ENCODE results near the gene ORM1. TPM values are rescaled to one million over a fixed set of nuclear protein-coding genes. Genes with fewer than 3 reads are reported as not detected.

ORM1 gene
- total and polyA plus RNA-seq, 2 of the 8 experiments (the other 6 are each of a cell fraction or from before 2014, with no cell fraction given) = 0.32 TPM; not detected in 1

DNA sequence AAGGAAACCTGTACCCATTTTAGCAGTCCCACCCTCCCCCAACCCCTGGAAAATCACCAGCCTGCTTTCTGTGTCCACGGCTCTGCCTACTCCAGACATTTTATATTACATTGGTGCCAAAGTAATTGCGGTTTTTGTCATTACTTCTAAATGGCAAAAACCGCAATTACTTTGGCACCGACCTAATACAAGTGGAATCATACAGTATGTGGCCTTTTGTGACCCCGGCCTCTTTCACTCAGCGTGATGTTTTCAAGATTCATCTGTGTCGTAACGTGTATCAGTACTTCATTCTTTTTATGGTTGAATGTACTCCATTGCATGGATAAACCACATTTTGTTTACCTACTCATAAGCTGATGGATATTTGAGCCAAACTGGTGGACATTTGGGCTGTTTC, 9.7 kb upstream of the ORM1 start:
- DNase-seq (ENCODE audit: low read depth in 1 of 2, low spot score in 2 of 2) = peak in 1 of 2 experiments; percentile 10
- Histone ChIP-seq H3K79me2 (ENCODE audit: control insufficient read depth in 1 of 2, insufficient read depth in 2 of 2, low read length in 2 of 2) (no peaks in the 10 kb centered on the region), H3K27ac (ENCODE audit: low read depth, low read length) (no peak overlapping the region), H2AK5ac (ENCODE audit: low read depth, low read length) (no peak overlapping the region), H3K4me2 (ENCODE audit: insufficient read depth in 1 of 2, low read depth in 2 of 2, low read length in 2 of 2) (no peak overlapping the region), H3K9ac (replicated peaks in 1 of 4; ENCODE audit: extremely low read depth in 1 of 4, low read depth in 3 of 4, low read length in 3 of 4) (no peak overlapping the region), H3K18ac (ENCODE audit: extremely low read depth, low read length) (no peak overlapping the region), H3K4me1 (replicated peaks in 1 of 4; ENCODE audit: control insufficient read depth in 3 of 4, insufficient read depth in 4 of 4, low read length in 3 of 4) (no peaks in the 10 kb centered on the region), H2BK120ac (replicated peaks; ENCODE audit: low read depth, low read length) (no peak overlapping the region), H3K9me3 (ENCODE audit: insufficient read depth in 2 of 2, low read depth in 1 of 2, low read length in 1 of 2) (no peaks in the 10 kb centered on the region), H2AFZ (ENCODE audit: low read length) (no peak overlapping the region), H4K20me1 (replicated peaks in 1 of 2; ENCODE audit: control insufficient read depth in 1 of 2, insufficient read depth in 2 of 2, low read length in 2 of 2) (no peaks in the 10 kb centered on the region), H3K36me3 (ENCODE audit: control insufficient read depth in 2 of 4, insufficient read depth in 4 of 4, low read length in 3 of 4) (no peaks in the 10 kb centered on the region), H2BK15ac (ENCODE audit: low read length) (no peak overlapping the region), H3K23ac (ENCODE audit: insufficient read length) (no peak overlapping the region), H2BK5ac (ENCODE audit: low read depth, low read length) (no peak overlapping the region), H4K5ac (ENCODE audit: insufficient read length, low read depth, low read length) (no peak overlapping the region), H2BK20ac (ENCODE audit: low read length) (no peak overlapping the region), H3K23me2 (ENCODE audit: low read depth, low read length) (no peaks in the 10 kb centered on the region), H3K4me3 (ENCODE audit: extremely low read depth in 1 of 4, insufficient read depth in 2 of 4, low read depth in 3 of 4, low read length in 4 of 4) (no peak overlapping the region), H2BK12ac (ENCODE audit: low read depth, low read length) (no peak overlapping the region), H3K56ac (replicated peaks; ENCODE audit: insufficient read length, low read depth, low read length) (no peak overlapping the region), H3K27me3 (replicated peaks in 1 of 4; ENCODE audit: control insufficient read depth in 3 of 4, extremely low read depth in 1 of 4, insufficient read depth in 3 of 4, low read length in 3 of 4) (no peaks in the 10 kb centered on the region), H3K4ac (replicated peaks; ENCODE audit: insufficient read length, low read depth, low read length) (no peak overlapping the region), H3K79me1 (ENCODE audit: low read depth, low read length) (no peaks in the 10 kb centered on the region), H3K14ac (ENCODE audit: insufficient read length) (no peak overlapping the region), H4K8ac (ENCODE audit: extremely low read depth, insufficient read depth, low read length) (no peak overlapping the region), H4K91ac (replicated peaks; ENCODE audit: insufficient read length, low read length) (no peak overlapping the region)
- TF ChIP-seq JUN (IDR thresholded peaks at IDR 0.05; ENCODE audit: low read depth, low read length) = no peak
- 87% methylated on average over 8 of the region's 8 CpGs; no CpG with 5 or more reads in 1 of the 2 experiments for WGBS, 2 experiments (ENCODE audit: extremely low coverage in 1 of 2, insufficient coverage in 1 of 2, insufficient read length in 1 of 2, insufficient replicate concordance in 2 of 2, low coverage in 1 of 2, low lambda C conversion rate in 2 of 2, missing lambda C conversion rate in 1 of 2)
- ChIA-PET POLR2A (ENCODE audit: partially characterized antibody) (no interaction called here), CTCF (ENCODE audit: partially characterized antibody) (interaction anchor here (0.5 to 4.6 kb wide), 7 partner anchors 13 to 284 kb away, joined by 3 to 29 read pairs (median 3); no protein-coding TSS in a partner anchor)
- FAIRE-seq = no peak

Measured in H1 (cell line).